Endothelial cell of umbilical vein (primary cell): ENCODE data around the gene MCL1. TPM values are rescaled to one million over a fixed set of nuclear protein-coding genes. Genes with fewer than 3 reads are reported as not detected.
A peak's percentile ranks its signal among the peaks of the same experiment; 100 is the strongest.

Source experiments
- BruUV-seq: library from RNA; stranded (reverse); fragments of 400-500 nt; replicated peaks from 2 replicates; lab custom pipeline; 2021; lab: Mats Ljungman, UMichigan
- CTCF ChIA-PET: fragments of 300-600, 350-600 bp; sonication (Branson Sonifier 250); formaldehyde crosslinking; loops from one replicate; lab custom pipeline; 2021; ENCODE audit warnings: antibody characterized with exemption, inconsistent platforms; lab: Charles Lee
- POLR2A ChIA-PET: fragments of 300-600, 350-600 bp; sonication (Branson Sonifier 250); formaldehyde crosslinking; loops from one replicate; lab custom pipeline; 2021; ENCODE audit warnings: antibody characterized with exemption, inconsistent platforms; lab: Charles Lee
- DNase-seq: peaks from one replicate; pipeline ENCODE4 v3.0.0-alpha.2; 2011; ENCODE audit warnings: low read depth, low spot score
- FAIRE-seq: peaks from 2 replicates; lab custom pipeline; 2011; peaks lifted over from hg19 to GRCh38; lab: Jason Lieb, UNC
- H2AFZ ChIP-seq: 2 replicates; pipeline ENCODE4 v1.6.0; 2012; ENCODE audit warnings: low read depth, low read length, control low read depth, inconsistent platforms
- H3K27ac ChIP-seq: 2 replicates; pipeline ENCODE4 v1.5.1; 2011; ENCODE audit warnings: low read depth, mild to moderate bottlenecking, control low read depth, low read length, moderate library complexity; ENCODE audit not compliant: insufficient read depth
- H3K27me3 ChIP-seq, 2 experiments: 2 replicates each; pipeline versions ENCODE4 v1.6.0 to v1.6.1; 2011; ENCODE audit warnings: low read length in 2 of 2, mixed read lengths in 1 of 2; ENCODE audit not compliant: control insufficient read depth in 2 of 2, insufficient read depth in 2 of 2
- H3K36me3 ChIP-seq, 2 experiments: 2 replicates in 1 of 2; 3 replicates in 1 of 2; pipeline ENCODE4 v1.5.1; 2011; ENCODE audit warnings: low read length in 2 of 2, mild to moderate bottlenecking in 1 of 2, moderate library complexity in 1 of 2; ENCODE audit not compliant: control insufficient read depth in 2 of 2, insufficient read depth in 2 of 2; ENCODE audit errors: extremely low read depth in 1 of 2
- H3K4me1 ChIP-seq: 3 replicates; pipeline ENCODE4 v1.5.1; 2011; ENCODE audit warnings: mild to moderate bottlenecking, low read length; ENCODE audit not compliant: control insufficient read depth, insufficient read depth; ENCODE audit errors: extremely low read depth
- H3K4me2 ChIP-seq: 2 replicates; pipeline ENCODE4 v1.6.1; 2011; ENCODE audit warnings: low read length, control low read depth, mixed read lengths; ENCODE audit not compliant: insufficient read depth
- H3K4me3 ChIP-seq, 3 experiments: fragments of 200-600 bp in 1 of 3; sonication (generic), shearing (Covaris generic) in 1 of 3; replicated peaks in 1 of 3; 2 replicates each; pipeline ENCODE4 v1.5.1; 2011 to 2016; ENCODE audit warnings: control low read depth in 3 of 3, low read length in 3 of 3, mild to moderate bottlenecking in 2 of 3, inconsistent platforms in 1 of 3, low read depth in 1 of 3, moderate library complexity in 1 of 3; ENCODE audit not compliant: insufficient read depth in 1 of 3
- H3K79me2 ChIP-seq: 2 replicates; pipeline ENCODE4 v1.6.0; 2012; ENCODE audit warnings: low read length, inconsistent platforms; ENCODE audit not compliant: control insufficient read depth, insufficient read depth
- H3K9ac ChIP-seq: replicated peaks from 2 replicates; pipeline ENCODE3; 2011; ENCODE audit warnings: low read length, control low read depth; ENCODE audit not compliant: insufficient read depth; ENCODE audit errors: extremely low read depth
- H3K9me1 ChIP-seq: replicated peaks from 3 replicates; pipeline ENCODE4 v1.6.0; 2011; ENCODE audit warnings: mild to moderate bottlenecking, low read length; ENCODE audit not compliant: control insufficient read depth, insufficient read depth; ENCODE audit errors: extremely low read depth
- H3K9me3 ChIP-seq: replicated peaks from 2 replicates; pipeline ENCODE4 v1.5.1; 2012; ENCODE audit warnings: low read length, inconsistent platforms; ENCODE audit not compliant: control insufficient read depth, insufficient read depth
- H4K20me1 ChIP-seq: replicated peaks from 2 replicates; pipeline ENCODE3; 2011; ENCODE audit warnings: mild to moderate bottlenecking, low read length; ENCODE audit not compliant: control insufficient read depth, insufficient read depth; ENCODE audit errors: extremely low read depth
- CTCF ChIP-seq, 2 donors: IDR thresholded peaks; 1 replicate in 1 of 2; 2 replicates in 1 of 2; pipeline ENCODE4 v1.5.1; 2011; ENCODE audit warnings: low read length in 2 of 2, mild to moderate bottlenecking in 2 of 2, moderate library complexity in 2 of 2, control low read depth in 1 of 2, inconsistent platforms in 1 of 2, low read depth in 1 of 2; ENCODE audit not compliant: insufficient read depth in 1 of 2; ENCODE audit errors: extremely low read depth in 1 of 2
- FOS ChIP-seq: IDR thresholded peaks from 2 replicates; pipeline ENCODE4 v1.6.1; 2011; ENCODE audit warnings: mild to moderate bottlenecking, low read length, moderate library complexity, borderline replicate concordance; ENCODE audit not compliant: insufficient read depth
- GATA2 ChIP-seq: IDR thresholded peaks from 2 replicates; pipeline ENCODE4 v1.7.0; 2011; ENCODE audit warnings: low read depth, mild to moderate bottlenecking, moderate library complexity, mixed read lengths, low read length; ENCODE audit not compliant: insufficient read length, insufficient read depth
- JUN ChIP-seq: IDR thresholded peaks from 2 replicates; pipeline ENCODE4 v1.6.1; 2011; ENCODE audit warnings: borderline replicate concordance, low read depth; ENCODE audit not compliant: insufficient read length, insufficient read depth
- POLR2A ChIP-seq: IDR thresholded peaks from 2 replicates; pipeline ENCODE4 v1.6.1; 2012; ENCODE audit warnings: low read depth, mild to moderate bottlenecking, control low read depth, low read length
- POLR2AphosphoS5 ChIP-seq: IDR thresholded peaks from 2 replicates; pipeline ENCODE4 v1.6.1; 2012; ENCODE audit warnings: low read depth, mild to moderate bottlenecking, control low read depth, low read length, moderate library complexity; ENCODE audit not compliant: insufficient read depth
- dilution Hi-C: fragments of 300-500 bp; cut with MboI; formaldehyde crosslinking; loops from one replicate; pipeline ENCODE4 v1.15.0; 2019; ENCODE audit warnings: low sequenced_read_pairs; ENCODE audit not compliant: extremely low pct_ligation_motif_present
- intact Hi-C: fragments of 100-400 bp; cut with micrococcal nuclease; formaldehyde crosslinking; loops from one replicate; pipeline ENCODE4 v1.10.0; 2022
- polyA plus RNA-seq, 4 experiments: library from polyadenylated mRNA; depleted of rRNA in 3 of 4; stranded (reverse) in 3 of 4; unstranded in 1 of 4; fragments of >200 nt; gene quantifications; 2 replicates each; pipeline versions ENCODE4 v1.2.1 to v1.2.3, GENCODE V29; 2011 to 2012; ENCODE audit warnings: missing spikeins in 1 of 4
- total RNA-seq: library from RNA; stranded (reverse); gene quantifications from 2 replicates; pipeline ENCODE4 v1.2.3, GENCODE V29; 2021

Gene MCL1
- total and polyA plus RNA-seq, 2 donors (not counting 3 experiments of a cell fraction or from before 2014, with no cell fraction given), result 87.3 to 186 TPM

GRCh38 chr1:150552128-150552910 is 27.1 kb downstream of the MCL1 start:
- H3K79me2 ChIP-seq, result no peaks in the 10 kb centered on the region
- no peak overlapping the region for H3K4me3 ChIP-seq
- H3K4me2 ChIP-seq, result no peak overlapping the region
- CTCF ChIA-PET, result interaction anchor here (1.5 to 2.1 kb wide), 2 partner anchors 8 to 296 kb away, joined by 3 to 17 read pairs; no protein-coding TSS in a partner anchor
- dilution Hi-C loops, result no loop called here
- H4K20me1 ChIP-seq, result no peaks in the 10 kb centered on the region
- TF ChIP-seq POLR2A (peak; percentile 53), GATA2 (no peak), CTCF (IDR thresholded peaks at IDR 0.05; ENCODE audit: extremely low read depth in 1 of 2, insufficient read depth in 1 of 2, low read depth in 1 of 2, low read length in 2 of 2) (no peak), POLR2AphosphoS5 (peak; percentile 61), JUN (no peak), FOS (peak; percentile 36)
- no peaks in the 10 kb centered on the region for H3K9me1 ChIP-seq
- H2AFZ ChIP-seq, result no peak overlapping the region
- intact Hi-C loops, result no loop called here
- peaks cover 22% of the 10 kb centered on the region for H3K4me1 ChIP-seq
- FAIRE-seq (peak; percentile 79), DNase-seq (peak; percentile 67)
- no peak overlapping the region for H3K27ac ChIP-seq
- no TSS peak for BruUV-seq
- no peaks in the 10 kb centered on the region for H3K27me3 ChIP-seq
- H3K36me3 ChIP-seq, result peaks cover 0 to 4% of the 10 kb centered on the region in 2 experiments
- no peaks in the 10 kb centered on the region for H3K9me3 ChIP-seq
- POLR2A ChIA-PET, result interaction anchor here (1.3 kb wide), 1 partner anchor 27 kb away, joined by 5 read pairs; the partner anchor contains the start of gene MCL1
- H3K9ac ChIP-seq, result no peak overlapping the region
